ENCODE data around the gene HSD3B7. TPM values are rescaled to one million over a fixed set of nuclear protein-coding genes. Genes with fewer than 3 reads are reported as not detected.

HSD3B7 gene
- total and polyA plus RNA-seq, 2 of the 4 experiments (the other 2 are of a cell fraction): 8.5 to 11.3 TPM

GRCh38 chr16:30941600-30942425 lies 43.2 kb upstream of the HSD3B7 start (continued):
- TF ChIP-seq MAZ (IDR thresholded peaks at IDR 0.05; ENCODE audit: borderline replicate concordance, low read depth, low read length): no peak

GRCh38 chr16:30942426-30942806 lies 42.6 kb upstream of the HSD3B7 start:
- DNase-seq (no peak), ATAC-seq (ENCODE audit: low read depth) (no peak)
- peaks cover 9% of the 10 kb centered on the region for H4K20me1 ChIP-seq (ENCODE audit: insufficient read depth, low read length)
- no peak overlapping the region for H3K56ac ChIP-seq (ENCODE audit: extremely low read depth, insufficient read depth, low read length)
- no peak overlapping the region for H4K5ac ChIP-seq (ENCODE audit: low read depth, low read length)
- H3K9me1 ChIP-seq (ENCODE audit: insufficient read depth, low read length): no peaks in the 10 kb centered on the region
- no peak overlapping the region for H3K4me2 ChIP-seq (ENCODE audit: low read depth, low read length)
- H3K79me1 ChIP-seq (ENCODE audit: low read depth in 1 of 2, low read length in 2 of 2): peaks cover 25 to 32% of the 10 kb centered on the region in 2 experiments
- no peak overlapping the region for H2BK20ac ChIP-seq (ENCODE audit: low read depth, low read length)
- no TSS peak for BruUV-seq (replicated peaks)
- peak overlapping the region; percentile 92; the same call in 1 of the 2 replicates for H2AK5ac ChIP-seq (ENCODE audit: low read depth, low read length)
- H3K9me3 ChIP-seq (ENCODE audit: control insufficient read depth, insufficient read depth, low read length): no peaks in the 10 kb centered on the region
- H3K36me3 ChIP-seq (ENCODE audit: control insufficient read depth, insufficient read depth, low read length): peaks cover 38% of the 10 kb centered on the region
- no peak overlapping the region for H2BK5ac ChIP-seq (ENCODE audit: low read depth, low read length, poor library complexity, severe bottlenecking)
- no peak overlapping the region for H4K91ac ChIP-seq (ENCODE audit: insufficient read depth, low read depth, low read length)
- POLR2A ChIA-PET (ENCODE audit: unreplicated experiment): no interaction called here
- no peaks in the 10 kb centered on the region for H3K27me3 ChIP-seq (ENCODE audit: control insufficient read depth, insufficient read depth, low read length)
- H3K4me3 ChIP-seq (ENCODE audit: insufficient read depth, low read depth, low read length): no peak overlapping the region
- H2AFZ ChIP-seq (replicated peaks; ENCODE audit: low read length, poor library complexity): peak overlapping the region; percentile 87
- dilution Hi-C loops (cut with HindIII; ENCODE audit: low sequenced_read_pairs, unreplicated experiment) (no loop called here), intact Hi-C loops (cut with micrococcal nuclease) (no loop called here), in situ Hi-C loops (cut with MboI; ENCODE audit: low sequenced_read_pairs) (no loop called here)
- H3K14ac ChIP-seq (replicated peaks; ENCODE audit: low read depth, low read length): no peak overlapping the region
- H2BK120ac ChIP-seq (ENCODE audit: low read depth, low read length): no peak overlapping the region
- H3K4me1 ChIP-seq (ENCODE audit: control insufficient read depth, insufficient read depth, low read length): peaks cover 6% of the 10 kb centered on the region
- H3K27ac ChIP-seq (ENCODE audit: insufficient read depth, low read length): no peak overlapping the region
- no peak overlapping the region for H3K18ac ChIP-seq (ENCODE audit: low read depth, low read length)
- no peak overlapping the region for H3K23ac ChIP-seq (ENCODE audit: low read depth, low read length)
- CTCF ChIA-PET: interaction anchor here (1.0 to 2.0 kb wide), 3 partner anchors 13 to 19 kb away, joined by 3 to 4 read pairs (median 4); partner anchors contain the start of gene FBXL19
- H3K9ac ChIP-seq (ENCODE audit: low read depth, low read length): no peak overlapping the region
- WGBS, 2 experiments (ENCODE audit: extremely low coverage in 2 of 2, insufficient read length in 1 of 2): no CpG with 5 or more reads among the region's 4 CpGs
- no peak overlapping the region; the same call in 1 of the 2 replicates for H3K4ac ChIP-seq (ENCODE audit: low read depth, low read length)
- H2AK9ac ChIP-seq (replicated peaks; ENCODE audit: low read depth, low read length, poor library complexity): peak overlapping the region; percentile 87
- no peak overlapping the region for H2BK15ac ChIP-seq (ENCODE audit: low read depth, low read length)
- H4K8ac ChIP-seq (ENCODE audit: low read depth in 2 of 2, low read length in 2 of 2): peak overlapping the region in 1 of 2 experiments; percentile 66; a peak in 1 of 4 replicates
- TF ChIP-seq POLR2A (IDR thresholded peaks at IDR 0.05; ENCODE audit: low read depth, low read length) (no peak), NFE2L2 (IDR thresholded peaks at IDR 0.05; ENCODE audit: low read depth, low read length) (no peak), MXI1 (IDR thresholded peaks at IDR 0.05; ENCODE audit: borderline replicate concordance, low read depth, low read length) (no peak), RFX5 (IDR thresholded peaks at IDR 0.05; ENCODE audit: low read depth, low read length) (no peak), ELK1 (IDR thresholded peaks at IDR 0.05; ENCODE audit: borderline replicate concordance, low read depth, low read length) (no peak), MAZ (IDR thresholded peaks at IDR 0.05; ENCODE audit: borderline replicate concordance, low read depth, low read length) (no peak), MAFK (IDR thresholded peaks at IDR 0.05; ENCODE audit: low read depth, low read length) (no peak), CTCF (conservative IDR thresholded peaks at IDR 0.05; ENCODE audit: low read depth, low read length) (no peak), RAD21 (IDR thresholded peaks at IDR 0.05; ENCODE audit: low read length) (no peak), SMC3 (IDR thresholded peaks at IDR 0.05; ENCODE audit: low read depth, low read length) (no peak), BHLHE40 (IDR thresholded peaks at IDR 0.05; ENCODE audit: low read depth, low read length) (no peak), FOS (IDR thresholded peaks at IDR 0.05; ENCODE audit: low read depth, low read length) (no peak), RCOR1 (IDR thresholded peaks at IDR 0.05; ENCODE audit: insufficient replicate concordance, low read length) (no peak)
